HG03175 (cell line): Measurements from ENCODE around the gene TPCN1.

ENCODE experiments used
- ATAC-seq: cut with Tn5 transposase; IDR thresholded peaks from one replicate; pipeline ENCODE4 v1.9.1; 2021; ENCODE audit warnings: mild to moderate bottlenecking, moderate library complexity; ENCODE audit not compliant: unreplicated experiment

TPCN1 gene

GRCh38 chr12:113278633-113279032 is 57.4 kb downstream of the TPCN1 start:
- no peak for ATAC-seq

GRCh38 chr12:113284751-113285150 is 63.5 kb downstream of the TPCN1 start:
- ATAC-seq: no peak

GRCh38 chr12:113285679-113286610 is 64.7 kb downstream of the TPCN1 start:
- ATAC-seq: no peak

- ATAC-seq: no peak
These were observed 65.4 kb downstream of the TPCN1 start for GRCh38 chr12:113286712-113287111.

GRCh38 chr12:113287146-113287898 is 66.1 kb downstream of the TPCN1 start:
- no peak for ATAC-seq

GRCh38 chr12:113287899-113288282 is 66.6 kb downstream of the TPCN1 start:
- no peak for ATAC-seq

- ATAC-seq: no peak
These were observed 68.1 kb downstream of the TPCN1 start for GRCh38 chr12:113289361-113289760.

GRCh38 chr12:113290506-113290905 is 69.2 kb downstream of the TPCN1 start:
- no peak for ATAC-seq

- ATAC-seq: no peak
These were observed 70.3 kb downstream of the TPCN1 start for GRCh38 chr12:113291586-113291985.

GRCh38 chr12:113292091-113292490 is 70.8 kb downstream of the TPCN1 start:
- no peak for ATAC-seq

GRCh38 chr12:113292547-113292946 is 71.3 kb downstream of the TPCN1 start:
- ATAC-seq: no peak

- no peak for ATAC-seq
These were observed 71.8 kb downstream of the TPCN1 start for GRCh38 chr12:113293100-113293499.

GRCh38 chr12:113295886-113296556 is 74.8 kb downstream of the TPCN1 start:
- ATAC-seq: no peak

- no peak for ATAC-seq
These were observed 75.4 kb downstream of the TPCN1 start for GRCh38 chr12:113296557-113297213.

- no peak for ATAC-seq
These were observed 75.9 kb downstream of the TPCN1 start for GRCh38 chr12:113297214-113297587.

- no peak for ATAC-seq
These were observed 76.6 kb downstream of the TPCN1 start for GRCh38 chr12:113297621-113298471.

- no peak for ATAC-seq
These were observed 77.2 kb downstream of the TPCN1 start for GRCh38 chr12:113298472-113298817.

- no peak for ATAC-seq
These were observed 77.7 kb downstream of the TPCN1 start for GRCh38 chr12:113298861-113299545.

GRCh38 chr12:113299619-113300237 is 78.5 kb downstream of the TPCN1 start:
- ATAC-seq: no peak
